HG03095 (cell line): ENCODE results near the gene BTNL2.
A peak's percentile ranks its signal among the peaks of the same experiment; 100 is the strongest.
"Not testable (repeated sequence)": the region's sequence is repeated elsewhere in the genome, so short reads cannot be mapped to it uniquely, and the experiment has no call there.

Experiments used
- ATAC-seq: cut with Tn5 transposase; IDR thresholded peaks from one replicate; pipeline ENCODE4 v1.9.1; 2021; ENCODE audit warnings: moderate library complexity; ENCODE audit not compliant: unreplicated experiment

The BTNL2 gene

GRCh38 chr6:32406857-32407256 lies at the start of gene BTNL2:
Gene BTNL2, minus strand, starts transcription at chr6:32407181. Its CDS starts 58 bp downstream, at chr6:32407123.
- ATAC-seq = no peak

GRCh38 chr6:32449088-32449736 lies 42.2 kb upstream of the BTNL2 start:
- no peak for ATAC-seq

GRCh38 chr6:32447932-32448331 lies 41.0 kb upstream of the BTNL2 start:
- no peak for ATAC-seq

GRCh38 chr6:32445321-32445854 lies 38.4 kb upstream of the BTNL2 start:
- no peak for ATAC-seq

- no peak for ATAC-seq
Observed at GRCh38 chr6:32444433-32444832, 37.5 kb upstream of the BTNL2 start.

- ATAC-seq = no peak
Observed at GRCh38 chr6:32442977-32443552, 36.1 kb upstream of the BTNL2 start.

GRCh38 chr6:32442243-32442667 lies 35.3 kb upstream of the BTNL2 start:
- no peak for ATAC-seq

- ATAC-seq = peak; percentile 68
Observed at GRCh38 chr6:32439602-32440214, 32.7 kb upstream of the BTNL2 start, which contains the start of gene HLA-DRA. Gene HLA-DRA, plus strand, starts transcription at chr6:32439887. Its CDS starts 64 bp downstream, at chr6:32439951.

- no peak for ATAC-seq
Observed at GRCh38 chr6:32439139-32439538, 32.2 kb upstream of the BTNL2 start.

GRCh38 chr6:32436995-32437836 lies 30.2 kb upstream of the BTNL2 start:
- ATAC-seq = peak; percentile 49

- ATAC-seq = no peak
Observed at GRCh38 chr6:32436186-32436585, 29.2 kb upstream of the BTNL2 start.

- not testable (repeated sequence) for ATAC-seq
Observed at GRCh38 chr6:32433950-32434349, 27.0 kb upstream of the BTNL2 start.

- no peak for ATAC-seq
Observed at GRCh38 chr6:32432050-32432450, 25.1 kb upstream of the BTNL2 start.

- no peak for ATAC-seq
Observed at GRCh38 chr6:32431142-32431541, 24.2 kb upstream of the BTNL2 start.

- no peak for ATAC-seq
Observed at GRCh38 chr6:32430179-32430578, 23.2 kb upstream of the BTNL2 start.

- no peak for ATAC-seq
Observed at GRCh38 chr6:32427934-32428474, 21.0 kb upstream of the BTNL2 start.

- no peak for ATAC-seq
Observed at GRCh38 chr6:32427218-32427617, 20.2 kb upstream of the BTNL2 start.

- ATAC-seq = no peak
Observed at GRCh38 chr6:32426338-32426737, 19.4 kb upstream of the BTNL2 start.

GRCh38 chr6:32424589-32425300 lies 17.8 kb upstream of the BTNL2 start:
- ATAC-seq = no peak

- ATAC-seq = no peak
Observed at GRCh38 chr6:32416036-32416435, 9.1 kb upstream of the BTNL2 start.
